Stimulated activated CD4-positive, alpha-beta T cell treated with anti-CD3 and anti-CD28 coated beads, Interleukin-4, amount 100 ng/mL, for 48 hours (primary cell): ENCODE measurements around the gene TSPAN31.

Source experiments
- DNase-seq, 2 donors: peaks; one replicate each; pipeline ENCODE4 v3.0.0-alpha.2; 2020; ENCODE audit warnings: low read depth in 2 of 2

TSPAN31 gene

DNA sequence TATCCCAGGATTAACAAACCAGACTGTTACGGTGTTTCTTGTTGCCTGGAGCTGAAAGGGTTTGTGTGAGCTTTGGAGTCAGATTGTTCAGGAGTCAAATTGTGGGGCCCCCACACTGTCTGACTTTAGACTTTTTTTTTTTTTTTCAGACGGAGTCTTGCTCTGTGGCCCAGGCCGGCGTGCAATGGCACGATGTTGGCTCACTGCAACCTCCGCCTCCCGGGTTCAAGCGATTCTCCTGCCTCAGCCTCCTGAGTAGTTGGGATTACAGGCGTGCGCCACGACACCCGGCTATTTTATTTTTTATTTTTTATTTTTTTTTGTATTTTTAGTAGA is 38.6 kb downstream of the TSPAN31 start:
- DNase-seq: no peak

DNA sequence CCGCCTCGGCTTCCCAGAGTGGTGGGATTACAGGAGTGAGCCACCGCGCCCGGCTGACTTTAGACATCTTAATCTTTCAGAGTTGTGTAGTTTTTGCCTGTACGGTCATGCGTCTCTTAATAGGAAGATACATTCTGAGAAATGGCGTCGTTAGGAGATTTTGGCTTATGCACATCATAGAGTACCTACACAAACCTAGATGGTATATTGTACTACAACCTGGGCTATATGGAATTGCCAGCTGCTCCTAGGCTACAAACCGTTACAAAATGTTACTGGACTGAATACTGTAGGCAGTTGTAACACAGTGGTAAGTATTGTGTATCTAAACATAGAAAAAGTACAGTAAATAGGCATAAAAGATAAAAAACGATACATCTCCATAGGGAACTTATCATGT is 39.0 kb downstream of the TSPAN31 start:
- DNase-seq: no peak

DNA sequence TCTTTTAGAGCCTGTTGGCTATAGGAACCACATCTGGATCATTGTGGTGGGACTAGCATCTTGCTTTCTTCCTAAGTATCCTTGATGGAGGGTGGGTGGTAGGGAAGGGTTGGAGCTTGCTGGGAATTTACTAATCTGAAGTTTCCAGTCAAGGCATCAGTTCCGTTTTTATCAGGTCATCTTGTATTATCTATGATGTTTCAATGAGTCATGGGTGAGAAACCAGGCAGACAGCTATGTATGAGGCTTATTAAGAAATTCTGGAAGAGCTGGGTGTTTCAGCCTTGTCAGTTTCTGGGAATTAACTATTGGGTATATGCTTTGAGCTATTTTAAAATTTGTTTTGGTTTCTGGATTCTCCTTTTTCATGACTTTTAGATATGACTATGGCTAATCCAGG is 49.1 kb downstream of the TSPAN31 start:
- no peak for DNase-seq

DNA sequence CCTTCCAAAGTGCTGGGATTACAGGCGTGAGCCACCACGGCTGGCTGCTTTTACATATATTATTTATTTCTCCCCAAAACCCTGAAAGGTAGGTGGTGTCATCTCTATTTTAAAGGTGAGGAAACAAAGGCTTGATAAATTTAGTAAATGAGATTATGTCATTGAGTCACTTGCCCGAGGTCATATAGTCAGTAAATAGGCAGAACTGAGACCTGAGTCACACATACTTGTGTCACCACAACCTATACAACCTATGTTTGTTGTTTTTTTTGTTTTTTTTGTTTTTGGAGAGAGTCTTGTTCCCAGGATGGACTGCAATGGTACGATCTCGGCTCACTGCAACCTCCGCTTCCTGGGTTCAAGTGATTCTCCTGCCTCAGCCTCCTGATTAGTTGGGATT is 50.5 kb downstream of the TSPAN31 start:
- DNase-seq: no peak

DNA sequence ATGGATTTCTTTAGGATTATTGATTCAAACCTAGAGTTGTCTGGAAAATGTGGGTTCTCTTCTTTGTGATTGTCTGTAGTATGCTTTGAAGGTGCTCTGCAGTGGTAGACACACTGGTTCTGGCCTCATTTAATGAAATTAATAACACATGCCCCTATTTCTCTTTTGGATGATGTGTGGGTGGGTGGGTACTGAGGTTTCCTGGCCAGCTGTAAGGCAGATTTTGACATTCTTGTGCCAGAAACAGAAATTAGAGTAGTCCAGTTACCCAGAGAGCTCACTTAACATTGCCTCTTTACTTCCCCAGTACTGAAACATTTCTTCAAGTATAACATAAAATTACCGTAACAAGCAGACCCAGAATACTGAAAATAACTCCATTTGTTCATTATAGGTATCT is 52.2 kb downstream of the TSPAN31 start:
- DNase-seq: no peak

DNA sequence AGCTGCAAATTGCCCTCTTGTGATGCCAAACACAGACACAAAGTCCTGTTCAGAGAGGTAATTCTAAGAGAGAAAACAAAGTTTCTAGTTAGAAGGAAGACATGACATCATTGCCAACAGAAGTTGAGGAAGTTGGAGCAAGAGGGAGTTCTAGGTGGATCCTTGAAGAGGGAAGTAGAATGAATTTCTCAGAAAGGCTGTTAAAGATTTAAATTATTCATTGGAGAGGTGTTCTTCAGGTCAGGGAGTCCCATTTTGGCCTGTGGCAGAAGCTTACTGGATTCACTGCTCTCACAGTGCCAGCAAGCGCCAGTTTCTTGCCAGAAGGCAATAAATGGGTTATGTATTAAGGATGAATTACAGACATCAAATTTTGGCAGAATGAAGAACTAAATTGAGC is 53.1 kb downstream of the TSPAN31 start:
- DNase-seq: no peak
